ENCODE data around the gene CDK5RAP1. TPM values are rescaled to one million over a fixed set of nuclear protein-coding genes. Genes with fewer than 3 reads are reported as not detected.

CDK5RAP1 gene
- total RNA-seq, 1 donor from 2014 or later, result 15.0 TPM

DNA sequence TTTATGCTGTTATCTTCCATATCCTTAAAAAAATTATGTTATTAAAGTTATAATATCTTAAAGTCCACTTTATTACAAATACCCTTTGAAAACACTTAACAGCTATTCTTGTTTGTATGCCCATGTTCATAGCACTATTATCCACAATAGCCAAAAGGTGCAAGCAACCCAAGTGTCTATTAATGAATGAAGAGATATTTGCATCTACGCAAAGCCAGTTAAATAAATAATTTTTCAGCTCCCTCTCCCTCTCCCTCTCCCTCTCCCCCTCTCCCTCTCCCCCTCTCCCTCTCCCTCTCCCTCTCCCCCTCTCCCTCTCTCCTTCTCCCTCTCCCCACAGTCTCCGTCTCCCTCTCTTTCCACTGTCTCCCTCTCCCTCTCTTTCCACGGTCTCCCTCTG lies 13.1 kb downstream of the CDK5RAP1 start:
- Histone ChIP-seq H3K4me3 (no peak overlapping the region), H3K9me3 (no peaks in the 10 kb centered on the region), H3K36me3 (peaks cover 0 to 51% of the 10 kb centered on the region in 2 donors), H3K4me1 (no peaks in the 10 kb centered on the region), H3K27me3 (no peaks in the 10 kb centered on the region), H3K27ac (no peak overlapping the region)
- TF ChIP-seq POLR2A (IDR thresholded peaks at IDR 0.05) (no peak), POLR2AphosphoS5 (IDR thresholded peaks at IDR 0.05; ENCODE audit: insufficient read depth in 1 of 2, low read depth in 1 of 2) (no peak)
- TF ChIP-seq, protein P1, sequence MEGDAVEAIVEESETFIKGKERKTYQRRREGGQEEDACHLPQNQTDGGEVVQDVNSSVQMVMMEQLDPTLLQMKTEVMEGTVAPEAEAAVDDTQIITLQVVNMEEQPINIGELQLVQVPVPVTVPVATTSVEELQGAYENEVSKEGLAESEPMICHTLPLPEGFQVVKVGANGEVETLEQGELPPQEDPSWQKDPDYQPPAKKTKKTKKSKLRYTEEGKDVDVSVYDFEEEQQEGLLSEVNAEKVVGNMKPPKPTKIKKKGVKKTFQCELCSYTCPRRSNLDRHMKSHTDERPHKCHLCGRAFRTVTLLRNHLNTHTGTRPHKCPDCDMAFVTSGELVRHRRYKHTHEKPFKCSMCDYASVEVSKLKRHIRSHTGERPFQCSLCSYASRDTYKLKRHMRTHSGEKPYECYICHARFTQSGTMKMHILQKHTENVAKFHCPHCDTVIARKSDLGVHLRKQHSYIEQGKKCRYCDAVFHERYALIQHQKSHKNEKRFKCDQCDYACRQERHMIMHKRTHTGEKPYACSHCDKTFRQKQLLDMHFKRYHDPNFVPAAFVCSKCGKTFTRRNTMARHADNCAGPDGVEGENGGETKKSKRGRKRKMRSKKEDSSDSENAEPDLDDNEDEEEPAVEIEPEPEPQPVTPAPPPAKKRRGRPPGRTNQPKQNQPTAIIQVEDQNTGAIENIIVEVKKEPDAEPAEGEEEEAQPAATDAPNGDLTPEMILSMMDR (IDR thresholded peaks at IDR 0.05), result no peak
- intact Hi-C loops (cut with DNase I), result no loop called here
- no peak for DNase-seq (ENCODE audit: extremely low spot score in 2 of 2)

DNA sequence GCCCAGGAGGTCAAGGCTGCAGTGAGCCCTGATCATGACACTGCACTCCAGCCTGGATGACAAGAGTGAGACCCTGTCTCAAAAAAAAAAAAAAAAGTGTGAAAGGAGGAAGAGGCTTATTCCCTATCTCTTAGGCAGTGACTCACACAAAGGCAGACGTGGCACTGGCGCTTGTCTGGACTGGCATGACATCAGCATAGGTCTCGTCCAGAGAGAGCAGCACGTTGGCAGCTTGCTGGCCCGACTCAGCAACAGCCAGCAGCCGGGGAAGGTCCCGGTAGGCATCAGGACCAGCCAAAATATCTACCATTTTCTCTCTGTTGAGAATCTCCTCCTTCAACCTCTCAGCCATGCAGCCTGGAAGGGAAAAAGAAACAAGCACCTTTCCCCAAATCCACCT lies 14.1 kb downstream of the CDK5RAP1 start:
- Histone ChIP-seq H3K4me3 (no peak overlapping the region), H3K27ac (no peak overlapping the region), H3K9me3 (no peaks in the 10 kb centered on the region), H3K4me1 (no peaks in the 10 kb centered on the region), H3K36me3 (peaks cover 0 to 51% of the 10 kb centered on the region in 2 donors), H3K27me3 (no peaks in the 10 kb centered on the region)
- no peak for DNase-seq (ENCODE audit: extremely low spot score in 2 of 2)
- TF ChIP-seq POLR2AphosphoS5 (IDR thresholded peaks at IDR 0.05; ENCODE audit: insufficient read depth in 1 of 2, low read depth in 1 of 2), result no peak
- no peak for TF ChIP-seq POLR2A (IDR thresholded peaks at IDR 0.05)
- TF ChIP-seq, protein P1 (IDR thresholded peaks at IDR 0.05), result no peak
- intact Hi-C loops (cut with DNase I), result no loop called here

DNA sequence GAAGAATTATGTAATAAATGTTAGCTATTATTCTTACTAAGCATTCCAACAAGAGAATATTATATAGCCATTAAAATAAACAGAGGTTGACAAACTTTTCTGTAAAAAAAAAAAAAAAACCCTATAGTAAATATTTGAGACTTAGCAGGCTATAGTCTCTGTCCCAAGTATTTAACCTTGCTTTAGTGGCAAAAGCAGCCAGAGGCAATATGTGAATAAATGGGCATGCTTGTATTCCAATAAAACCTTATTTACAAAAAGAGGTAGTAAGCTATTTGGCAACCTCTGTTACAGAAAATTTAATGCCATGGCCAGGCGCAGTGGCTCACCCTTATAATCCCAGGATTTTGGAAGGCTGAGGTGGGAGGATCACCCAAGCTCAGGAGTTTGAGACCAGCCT lies 14.6 kb downstream of the CDK5RAP1 start:
- no peak for DNase-seq (ENCODE audit: extremely low spot score in 2 of 2)
- Histone ChIP-seq H3K27ac (no peak overlapping the region), H3K9me3 (no peaks in the 10 kb centered on the region), H3K4me1 (no peaks in the 10 kb centered on the region), H3K27me3 (no peaks in the 10 kb centered on the region), H3K4me3 (no peak overlapping the region), H3K36me3 (peaks cover 0 to 47% of the 10 kb centered on the region in 2 donors)
- TF ChIP-seq, protein P1 (IDR thresholded peaks at IDR 0.05), result no peak
- TF ChIP-seq POLR2A (IDR thresholded peaks at IDR 0.05), result no peak
- no peak for TF ChIP-seq POLR2AphosphoS5 (IDR thresholded peaks at IDR 0.05; ENCODE audit: insufficient read depth in 1 of 2, low read depth in 1 of 2)
- intact Hi-C loops (cut with DNase I), result no loop called here

DNA sequence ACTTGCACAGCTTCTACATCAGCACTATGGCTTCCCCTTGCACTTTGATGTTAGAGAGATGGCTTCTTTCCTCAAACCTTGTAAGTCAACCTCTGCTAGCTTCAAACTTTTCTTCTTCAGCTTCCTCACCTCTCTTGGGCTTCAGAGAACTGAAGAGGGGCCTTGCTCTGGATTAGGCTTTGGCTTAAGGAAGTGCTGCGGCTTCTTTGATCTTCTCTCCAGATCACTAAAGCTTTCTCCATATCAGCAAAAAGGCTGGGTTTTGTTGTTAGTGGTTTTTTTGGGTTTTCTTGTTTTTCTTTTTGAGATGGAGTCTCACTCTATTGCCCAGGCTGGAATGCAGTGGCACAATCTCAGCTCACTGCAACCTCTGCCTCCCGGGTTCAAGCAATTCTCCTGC lies 24.0 kb downstream of the CDK5RAP1 start:
- no peaks in the 10 kb centered on the region for H3K27me3 ChIP-seq
- intact Hi-C loops (cut with DNase I), result no loop called here
- TF ChIP-seq, protein P1 (IDR thresholded peaks at IDR 0.05), result no peak
- TF ChIP-seq POLR2AphosphoS5 (IDR thresholded peaks at IDR 0.05; ENCODE audit: insufficient read depth in 1 of 2, low read depth in 1 of 2) (no peak), POLR2A (IDR thresholded peaks at IDR 0.05) (no peak)

DNA sequence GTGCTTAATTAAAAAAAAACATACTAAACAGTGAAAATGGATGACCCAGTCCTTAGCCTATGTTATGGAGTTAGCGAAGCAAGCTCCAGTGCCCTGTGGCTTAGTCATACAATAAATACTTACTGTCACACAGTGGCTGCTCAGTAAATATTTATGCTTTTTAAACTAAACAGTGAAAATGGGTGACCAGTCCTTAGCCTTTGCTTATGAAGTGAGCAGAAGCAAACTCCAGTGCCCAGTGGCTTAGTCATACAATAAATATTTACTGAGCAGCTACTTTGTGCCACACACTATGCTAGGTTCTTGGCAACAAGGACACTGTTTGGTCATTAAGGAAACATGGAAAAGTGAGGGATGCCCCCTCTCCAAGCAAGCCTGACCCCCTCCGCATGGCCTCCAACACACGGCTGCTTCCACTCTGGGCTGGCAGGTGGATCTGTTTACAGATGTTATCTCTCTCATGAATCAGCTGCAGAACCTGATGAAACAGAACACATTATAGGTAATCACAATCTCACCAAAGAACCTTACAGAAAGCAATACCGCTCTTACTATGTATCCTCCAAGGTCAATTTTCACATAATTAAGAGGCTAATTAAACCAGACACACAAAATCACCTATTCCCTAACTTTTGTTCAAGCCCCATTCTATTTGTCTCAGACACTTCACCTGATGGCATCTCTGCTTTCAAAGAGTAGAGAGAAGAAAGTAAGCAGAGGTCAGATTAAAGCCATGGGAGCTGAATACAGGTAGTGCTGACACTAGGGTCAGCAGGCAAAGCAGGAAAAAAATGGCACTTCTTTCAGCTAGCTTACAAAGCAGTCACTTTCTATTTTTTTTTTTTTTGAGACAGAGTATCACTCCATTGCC lies 27.3 kb downstream of the CDK5RAP1 start:
- peaks cover 0 to 68% of the 10 kb centered on the region in 2 donors for H3K36me3 ChIP-seq
- no peak for DNase-seq (ENCODE audit: extremely low spot score in 2 of 2)
- no peaks in the 10 kb centered on the region for H3K27me3 ChIP-seq
- intact Hi-C loops (cut with DNase I), result no loop called here
- H3K4me3 ChIP-seq, result no peak overlapping the region
- TF ChIP-seq POLR2AphosphoS5 (IDR thresholded peaks at IDR 0.05; ENCODE audit: insufficient read depth in 1 of 2, low read depth in 1 of 2), result no peak
- TF ChIP-seq, protein P1 (IDR thresholded peaks at IDR 0.05), result no peak
- no peak for TF ChIP-seq POLR2A (IDR thresholded peaks at IDR 0.05)
- H3K9me3 ChIP-seq, result no peaks in the 10 kb centered on the region
- no peaks in the 10 kb centered on the region for H3K4me1 ChIP-seq
- no peak overlapping the region for H3K27ac ChIP-seq

More for the DNA sequence above, 24.0 kb downstream of the CDK5RAP1 start:
- Histone ChIP-seq H3K4me3 (no peak overlapping the region), H3K4me1 (no peaks in the 10 kb centered on the region), H3K36me3 (peaks cover 0 to 67% of the 10 kb centered on the region in 2 donors), H3K9me3 (no peaks in the 10 kb centered on the region), H3K27ac (no peak overlapping the region)
- DNase-seq (ENCODE audit: extremely low spot score in 2 of 2), result no peak
